Retina (tissue), 1 donor: ENCODE results near the gene DBX2.
A peak's percentile ranks its signal among the peaks of the same experiment; 100 is the strongest.
"Not testable (repeated sequence)": the region's sequence is repeated elsewhere in the genome, so short reads cannot be mapped to it uniquely, and the experiment has no call there.

ENCODE experiments used
- DNase-seq: peaks from one replicate; pipeline ENCODE4 v3.0.0-alpha.2; 2016

The DBX2 gene

DNA sequence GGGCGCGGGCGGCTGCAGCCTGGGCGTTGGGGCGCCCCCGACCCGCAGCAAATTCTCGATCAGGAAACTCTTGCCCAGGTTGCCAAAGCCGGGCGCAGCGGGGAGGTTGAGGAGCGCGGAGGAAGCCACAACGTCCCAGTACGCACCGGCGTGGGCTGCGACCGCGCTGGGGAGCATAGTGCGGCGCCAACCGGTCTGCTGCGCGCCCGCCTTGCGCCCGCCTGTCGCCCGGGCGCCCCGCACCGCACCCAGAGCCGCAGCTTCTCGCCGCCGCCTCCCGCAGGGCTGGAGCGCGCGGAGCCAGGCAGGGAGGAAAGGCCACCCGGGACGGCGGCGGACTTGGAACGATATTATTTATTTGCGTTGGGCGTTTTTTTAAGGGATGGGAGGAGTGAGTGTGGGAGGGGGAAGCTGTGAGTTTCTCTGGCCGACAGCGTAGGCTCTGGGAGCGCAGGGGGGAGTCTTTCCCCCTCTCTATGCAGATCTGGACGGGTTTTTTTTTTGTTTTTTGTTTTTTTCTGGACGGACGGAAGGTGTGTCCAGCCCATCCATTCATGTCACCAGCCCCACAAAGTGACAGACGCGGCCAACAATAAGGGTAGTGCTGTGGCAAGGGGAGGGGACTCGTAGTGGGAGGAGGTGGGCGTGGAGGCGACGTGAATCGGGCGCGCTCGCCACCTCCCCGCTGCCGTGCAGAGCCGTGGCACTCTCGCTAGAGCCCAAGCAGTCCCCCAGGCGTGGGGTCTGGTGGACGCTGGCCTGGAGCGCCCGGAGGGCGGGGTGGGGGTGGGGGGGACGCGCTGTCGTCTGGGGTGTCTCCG lies at the start of gene DBX2:
Gene DBX2, minus strand, starts transcription at position 349 of the 821 bp plus-strand sequence. Its CDS starts 172 bp downstream, at position 177.
- peak; percentile 73 for DNase-seq

DNA sequence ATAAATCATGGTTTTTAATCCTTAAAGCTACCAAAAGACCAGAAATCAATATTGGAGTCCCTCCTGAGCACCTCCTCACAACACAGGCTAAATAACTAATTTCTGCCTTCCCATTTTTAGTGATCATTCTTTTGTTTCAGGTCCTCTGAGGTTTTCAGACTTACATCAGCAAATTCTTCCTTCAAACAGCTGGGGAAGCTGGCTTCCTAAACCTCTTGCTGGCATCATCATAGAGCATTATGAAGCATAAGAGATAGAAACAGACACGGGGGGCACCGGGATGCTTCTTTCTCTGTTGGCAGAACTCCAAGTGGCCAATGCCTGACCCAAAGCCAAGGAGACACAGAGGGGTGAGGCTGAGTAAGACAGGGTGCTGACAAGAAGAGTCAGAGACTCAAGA lies 47.9 kb upstream of the DBX2 start:
- no peak for DNase-seq

DNA sequence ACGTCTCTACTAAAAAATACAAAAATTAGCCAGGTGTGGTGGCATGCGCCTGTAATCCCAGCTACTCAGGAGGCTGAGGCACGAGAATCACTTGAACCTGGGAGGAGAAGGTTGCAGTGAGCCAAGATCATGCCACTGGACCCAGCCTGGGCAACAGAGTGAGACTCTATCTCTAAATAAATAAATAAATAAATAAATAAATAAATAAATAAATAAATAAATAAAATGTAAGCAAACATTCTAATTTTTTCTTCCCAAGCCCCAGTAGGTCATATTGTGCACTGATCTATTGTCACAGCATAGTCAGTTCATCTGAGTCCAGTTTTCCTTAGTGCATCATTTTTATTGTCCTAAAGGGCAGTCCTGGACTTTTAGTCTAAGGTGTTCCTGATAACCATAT lies 44.5 kb upstream of the DBX2 start:
- not testable (repeated sequence) for DNase-seq

DNA sequence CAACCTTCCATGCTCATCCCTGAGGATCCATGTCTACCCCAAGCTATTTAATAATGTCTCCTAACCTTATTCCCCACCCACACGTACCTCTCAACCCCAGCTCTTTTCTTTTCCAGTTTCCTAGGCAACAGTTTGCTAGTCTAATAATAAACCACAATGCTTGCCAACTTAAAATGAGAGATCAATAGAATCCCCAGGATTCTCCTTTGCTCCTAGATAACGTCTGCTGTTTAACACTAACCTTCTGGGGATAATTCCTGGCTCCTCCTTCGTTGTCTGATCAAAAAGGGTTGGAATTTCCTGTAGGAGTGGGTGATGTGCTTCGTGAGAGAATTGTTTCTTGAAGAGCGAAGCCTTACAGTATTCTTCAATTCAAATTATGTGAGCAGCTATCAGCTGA lies 42.2 kb upstream of the DBX2 start:
- DNase-seq = no peak

DNA sequence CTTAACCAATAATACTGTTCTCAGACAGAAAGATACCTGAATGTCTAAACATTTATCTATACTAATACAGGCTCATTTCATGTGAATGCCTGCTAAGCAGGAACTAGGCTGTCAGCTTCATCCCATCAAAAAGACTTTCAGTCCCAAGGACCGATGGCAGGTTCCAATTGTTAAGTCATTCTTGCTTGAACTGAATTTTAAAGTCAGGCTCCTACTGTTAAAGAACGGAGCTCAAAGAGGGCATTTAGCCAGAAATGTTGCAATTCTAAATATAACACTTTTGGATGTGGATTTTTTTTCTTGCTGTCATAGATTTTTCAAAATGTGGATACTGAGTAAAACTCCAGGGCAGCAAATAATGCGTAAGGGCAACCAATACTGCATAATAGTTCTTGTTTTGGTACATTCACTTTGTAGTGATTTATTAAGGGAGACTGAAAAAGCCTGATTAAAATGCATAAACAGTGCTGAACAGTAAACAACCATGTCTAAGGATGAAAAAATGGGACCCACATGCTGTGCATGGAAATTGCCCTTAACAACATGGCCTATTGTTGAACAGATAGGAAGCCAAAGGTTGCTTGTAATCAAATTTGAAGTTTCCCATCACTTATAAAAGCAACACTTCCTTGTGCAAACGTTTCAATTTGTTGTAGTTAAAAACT lies 38.6 kb upstream of the DBX2 start:
- no peak for DNase-seq

DNA sequence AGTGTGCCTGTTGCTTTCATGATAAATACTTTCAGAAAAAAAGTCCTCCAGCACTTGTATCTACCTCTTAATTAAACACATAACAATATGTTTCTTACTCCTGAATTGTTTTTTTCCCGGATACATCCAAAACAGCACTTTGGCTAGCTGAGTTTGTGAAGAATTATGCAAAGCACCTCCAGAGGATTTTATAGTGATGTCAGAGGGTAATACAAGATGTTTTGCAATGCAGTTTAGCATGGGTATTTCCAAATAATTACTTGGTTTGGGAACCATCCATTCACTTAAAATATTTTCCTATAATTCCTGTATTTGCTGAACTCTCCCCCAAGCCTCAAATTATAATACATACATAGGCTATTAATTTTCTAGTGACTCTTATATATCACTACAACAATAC lies 37.7 kb upstream of the DBX2 start:
- no peak for DNase-seq

DNA sequence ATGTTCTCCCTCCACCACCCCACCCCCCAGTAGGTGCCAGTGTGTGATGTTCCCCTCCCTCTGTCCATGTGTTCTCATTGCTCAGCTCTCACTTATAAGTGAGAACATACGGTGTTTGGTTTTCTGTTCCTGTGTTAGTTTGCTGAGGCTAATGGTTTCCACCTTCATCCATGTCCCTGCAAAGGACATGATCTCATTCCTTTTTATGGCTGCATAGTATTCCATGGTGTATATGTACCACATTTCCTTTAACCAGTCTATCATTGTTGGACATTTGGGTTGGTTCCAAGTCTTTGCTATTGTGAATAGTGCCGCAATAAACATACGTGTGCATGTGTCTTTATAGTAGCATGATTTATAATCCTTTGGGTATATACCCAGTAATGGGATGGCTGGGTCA lies 33.3 kb upstream of the DBX2 start:
- not testable (repeated sequence) for DNase-seq

DNA sequence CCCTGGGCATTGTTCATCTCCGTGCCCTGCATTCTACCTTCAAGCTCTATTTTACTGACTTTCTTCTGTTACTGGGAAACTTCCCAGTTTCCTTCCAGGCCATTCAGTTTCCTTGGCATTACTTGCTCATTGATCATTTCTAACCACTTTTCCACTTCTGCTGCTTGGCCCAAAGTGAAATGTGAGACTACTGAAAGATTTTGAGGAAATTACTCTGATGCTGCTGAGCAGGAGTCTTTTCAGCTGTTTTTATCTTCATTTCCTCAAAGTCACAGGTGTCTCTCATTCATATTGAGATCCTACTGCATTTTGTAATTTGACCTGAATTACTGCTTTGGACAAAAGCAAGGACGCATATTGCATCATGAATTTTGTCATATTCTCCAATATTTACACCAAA lies 26.4 kb upstream of the DBX2 start:
- no peak for DNase-seq

DNA sequence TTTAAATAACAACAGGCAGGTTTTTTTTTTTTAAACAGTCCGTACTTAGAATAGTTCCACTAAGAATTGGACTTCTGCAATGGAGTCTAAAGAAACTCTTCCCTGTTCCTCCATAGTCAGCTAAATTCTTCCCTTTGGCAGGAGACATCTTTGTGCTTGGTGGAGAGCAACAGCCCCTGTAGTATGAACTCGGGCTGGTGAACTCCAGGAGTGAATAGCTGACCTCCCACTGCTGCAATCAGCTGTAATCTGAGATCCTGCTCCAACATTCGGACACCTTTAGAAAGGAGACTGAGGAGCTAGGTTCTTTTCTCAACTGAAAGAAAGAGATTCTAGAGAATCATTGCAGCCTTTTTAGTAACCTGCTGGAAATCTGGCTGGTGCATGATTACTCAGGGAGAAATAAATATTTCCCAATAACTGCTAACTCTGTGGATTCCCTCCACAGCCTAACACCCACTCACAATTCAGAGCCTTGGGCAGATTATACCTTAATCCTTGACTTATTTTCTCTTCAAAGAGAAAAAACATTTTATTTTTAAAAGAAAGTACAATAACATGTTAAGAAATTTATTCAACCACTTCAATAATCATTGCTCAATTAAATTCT lies 25.6 kb upstream of the DBX2 start:
- no peak for DNase-seq

DNA sequence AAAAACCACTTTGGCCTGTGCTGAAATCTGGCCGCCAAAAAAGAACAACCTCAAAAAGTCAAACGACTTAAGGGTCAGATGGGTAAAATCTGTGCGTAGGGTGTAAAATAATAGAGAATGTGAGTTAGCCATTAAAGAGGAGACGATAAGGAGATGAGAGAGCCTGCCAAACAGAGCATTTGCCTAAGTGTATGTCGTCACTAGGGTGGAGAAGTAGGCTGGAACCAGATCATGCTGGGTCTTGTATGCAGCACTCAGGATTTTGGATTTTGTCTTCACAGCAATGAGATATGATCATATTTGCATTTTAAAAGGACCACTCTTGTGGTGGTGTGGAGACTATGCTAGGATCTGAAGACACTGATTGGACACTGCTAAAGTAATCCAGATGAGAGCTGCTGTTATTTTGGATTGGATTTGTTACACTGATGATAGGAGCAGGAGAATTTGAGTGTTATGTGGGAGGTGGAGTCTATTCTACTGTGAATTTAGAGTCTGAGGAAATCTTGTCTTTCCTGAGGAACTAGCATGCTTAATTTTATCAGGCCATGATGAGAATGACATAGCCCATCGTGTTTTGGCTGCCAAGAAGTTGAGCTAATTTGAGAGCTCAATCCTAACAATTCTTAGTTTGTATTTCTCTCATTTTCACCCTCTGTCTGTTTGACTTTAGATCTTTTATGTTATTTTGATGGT lies 24.8 kb upstream of the DBX2 start:
- DNase-seq = no peak

DNA sequence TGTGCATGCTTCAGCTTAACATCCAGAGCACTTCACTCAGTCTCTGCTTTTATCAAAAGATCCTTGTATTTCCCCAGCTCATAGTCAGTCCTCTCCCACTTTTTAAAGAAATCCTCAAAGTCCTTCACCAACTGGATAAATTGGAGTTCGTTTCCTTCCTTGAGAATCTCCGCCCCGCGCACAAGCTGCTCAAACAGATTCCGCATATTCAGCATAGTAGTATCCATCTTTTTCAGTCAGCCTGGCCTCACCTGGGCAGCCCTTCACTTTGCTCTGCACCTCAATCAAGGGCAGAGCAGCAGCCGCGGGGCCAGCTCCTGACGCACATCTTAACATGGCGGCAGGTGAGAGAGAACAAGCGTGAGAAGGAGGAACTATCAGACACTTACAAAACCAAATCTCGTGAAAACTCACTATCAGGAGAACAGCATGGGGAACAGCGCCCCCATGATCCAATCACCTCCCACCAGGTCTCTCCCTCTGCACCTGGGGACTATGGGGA lies 14.3 kb upstream of the DBX2 start:
- DNase-seq = no peak

DNA sequence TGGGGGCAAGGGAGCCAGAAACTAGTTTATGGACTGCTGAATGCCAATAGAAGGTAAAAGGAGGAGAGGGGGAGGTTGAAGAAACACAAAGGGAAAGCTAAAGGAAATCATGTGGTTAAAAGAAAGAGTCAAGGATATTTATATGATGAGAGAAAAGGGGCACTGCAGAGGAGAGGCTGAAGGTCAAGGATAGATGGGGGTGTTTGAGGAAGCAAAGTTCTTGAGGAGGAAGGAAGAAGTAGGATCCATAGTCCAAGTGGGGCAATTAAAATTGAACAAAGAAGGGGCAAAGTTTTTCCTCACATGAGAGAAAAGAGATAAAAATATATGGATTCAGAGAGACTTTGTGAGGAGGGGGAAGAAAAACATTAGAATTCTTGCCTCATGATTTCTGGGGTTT lies 10.1 kb upstream of the DBX2 start:
- DNase-seq = no peak

DNA sequence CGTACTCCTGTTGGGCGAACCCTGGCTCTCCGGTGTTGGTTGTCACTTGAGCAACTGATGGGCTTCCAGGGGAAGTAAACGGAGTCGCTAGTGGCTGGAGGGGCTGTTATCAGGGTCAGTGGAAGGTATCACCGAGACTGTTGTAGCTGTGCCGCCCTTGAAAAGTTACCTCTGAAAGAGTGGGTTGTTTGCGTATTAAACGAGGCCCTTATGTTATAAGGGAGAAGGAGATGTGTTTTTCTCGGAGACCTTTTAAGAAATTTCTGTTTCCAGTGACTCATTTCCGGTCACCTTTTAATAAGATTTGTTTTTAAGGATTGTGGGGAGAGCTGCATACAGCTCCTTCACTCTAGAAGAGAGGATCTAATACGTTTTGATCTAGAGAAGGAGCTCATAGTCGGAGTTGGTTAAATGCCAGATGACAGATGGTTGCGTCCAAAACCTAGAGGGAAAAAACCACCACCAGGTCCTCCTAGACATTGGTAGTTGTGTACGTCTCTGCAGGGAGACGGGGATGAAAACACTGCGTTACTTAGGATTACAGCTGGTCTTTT lies 750 bp upstream of the DBX2 start:
- DNase-seq = peak; percentile 31

DNA sequence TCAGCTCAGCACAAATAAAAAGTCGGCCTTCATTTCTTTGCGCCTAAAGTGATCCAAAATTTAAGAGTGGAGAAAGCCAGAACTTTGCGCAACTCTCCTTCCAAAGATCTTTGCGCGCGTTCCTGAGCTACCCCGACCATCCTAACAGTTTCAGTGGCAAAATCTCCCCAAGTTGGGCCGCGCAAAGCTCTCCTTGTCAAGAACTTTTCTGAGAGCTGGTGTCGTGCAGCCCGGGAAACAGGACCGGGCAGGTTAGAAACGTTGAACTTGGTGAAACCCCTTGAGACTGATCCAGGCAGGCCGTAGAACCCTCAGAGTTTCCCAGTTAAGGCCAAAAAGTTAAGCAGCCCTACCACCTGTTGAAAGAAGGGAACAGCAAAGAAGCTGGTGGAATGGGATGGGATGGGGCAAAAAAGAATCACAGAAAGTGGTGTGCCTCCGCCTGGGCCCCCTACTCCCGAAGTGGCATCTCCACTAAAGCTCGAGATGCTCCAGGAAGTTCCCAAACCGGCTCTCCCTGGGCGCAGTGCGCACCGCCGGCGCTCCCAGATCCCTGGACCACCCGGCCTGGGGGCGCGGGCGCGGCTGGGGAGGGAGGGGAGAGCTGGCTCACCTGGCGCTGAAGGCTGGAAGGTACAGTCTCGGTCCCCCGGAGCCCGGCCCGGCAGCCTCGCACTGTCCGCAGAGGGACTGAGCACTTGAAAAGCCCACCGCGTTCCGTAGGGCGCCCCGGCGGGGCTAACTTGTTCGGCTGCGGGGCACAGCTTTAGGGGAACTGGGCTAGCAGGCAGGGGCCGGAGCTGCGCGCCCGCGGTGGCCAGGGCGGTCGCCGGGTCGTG lies 768 bp downstream of the DBX2 start:
- DNase-seq = peak; percentile 57

DNA sequence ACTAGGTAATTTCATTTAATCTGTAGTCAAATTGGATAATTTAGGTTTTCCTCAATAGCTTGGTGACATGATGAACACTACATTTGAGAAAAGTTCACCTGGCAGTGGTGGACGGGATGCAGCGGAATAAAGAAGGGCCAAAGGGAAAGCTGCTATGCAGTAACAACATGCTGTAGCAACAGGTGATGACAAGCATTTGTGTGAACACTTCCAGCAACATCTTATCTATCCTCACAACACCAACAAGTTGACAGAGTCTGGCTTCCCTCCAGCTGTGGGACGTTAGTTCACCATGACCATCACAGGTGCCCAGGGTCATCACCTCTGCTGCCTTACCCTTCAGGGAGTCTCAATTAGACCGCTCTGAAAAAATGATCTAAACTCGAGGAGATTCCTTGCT lies 8.3 kb downstream of the DBX2 start:
- no peak for DNase-seq

DNA sequence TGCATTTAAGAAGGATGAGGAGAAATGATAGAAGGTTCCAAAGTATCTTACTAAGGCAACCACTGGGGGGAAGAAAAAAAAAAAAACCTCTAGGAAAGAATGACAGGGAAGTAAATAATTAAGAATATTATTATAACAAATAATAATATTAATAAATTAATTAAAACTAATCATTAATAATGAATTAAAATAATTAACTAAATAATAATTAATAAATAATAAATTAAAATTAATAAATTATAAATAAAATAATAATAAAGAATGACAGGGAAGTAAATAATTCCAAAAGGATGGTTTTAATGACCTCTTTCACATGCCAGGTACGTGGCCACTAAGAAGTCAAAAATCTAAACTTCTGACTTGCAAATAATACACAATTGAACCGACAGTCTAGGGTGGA lies 9.9 kb downstream of the DBX2 start:
- DNase-seq = no peak

DNA sequence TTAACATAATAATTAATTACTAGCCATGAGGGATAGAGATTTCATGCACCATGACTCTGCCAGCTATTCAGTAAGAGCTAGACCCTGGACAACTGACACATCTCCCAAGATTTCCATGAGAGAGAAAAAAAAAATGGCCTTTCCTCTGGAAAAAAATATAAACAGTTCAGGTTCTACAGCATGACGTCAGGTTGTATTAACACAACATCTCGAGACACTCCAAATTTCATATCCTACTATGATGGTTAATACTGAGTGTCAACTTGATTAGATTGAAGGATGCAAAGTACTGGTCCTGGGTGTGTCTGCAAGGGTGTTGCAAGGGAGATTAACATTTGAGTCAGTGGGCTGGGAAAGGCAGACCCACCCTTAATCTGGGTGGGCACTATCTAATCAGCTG lies 11.1 kb downstream of the DBX2 start:
- DNase-seq = no peak

DNA sequence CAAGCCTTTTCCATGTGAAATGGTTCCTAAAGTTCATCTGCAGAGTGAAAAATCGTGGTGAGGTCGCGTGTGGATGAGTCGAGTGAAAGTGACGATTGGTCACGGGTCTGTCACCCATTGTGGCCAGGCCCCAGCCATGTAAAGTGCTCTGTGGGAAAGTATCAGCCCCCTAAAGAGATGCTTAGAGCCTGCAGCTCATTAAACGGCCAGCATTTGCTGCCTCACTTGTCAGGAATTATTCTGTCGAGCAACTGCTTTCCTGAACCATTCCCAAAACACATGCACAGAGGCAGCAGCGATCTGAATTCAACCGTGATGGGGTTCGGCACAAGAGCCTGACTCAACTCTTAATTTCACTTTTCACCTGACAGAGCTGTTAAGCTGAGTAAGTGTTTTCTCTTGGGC lies 16.0 kb downstream of the DBX2 start:
- DNase-seq = peak; percentile 72

DNA sequence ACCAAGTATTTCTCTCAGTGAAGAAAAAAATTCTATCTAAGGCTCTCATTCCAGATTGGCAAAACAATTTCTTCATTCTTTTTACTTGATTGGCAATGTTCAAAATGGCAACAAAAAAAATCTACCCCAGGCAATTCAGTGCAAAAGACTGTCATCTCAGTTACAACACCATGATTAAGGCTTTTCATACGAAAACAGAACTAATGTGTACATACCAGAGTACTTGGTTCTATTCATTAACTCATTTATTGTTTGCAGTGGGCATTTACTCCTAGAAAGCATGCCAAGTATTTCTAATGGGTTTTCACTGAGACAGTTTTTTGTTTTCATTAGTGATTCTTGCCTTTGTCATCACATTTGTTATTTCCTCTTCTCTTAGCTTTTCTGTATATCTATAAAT lies 33.0 kb downstream of the DBX2 start:
- DNase-seq = no peak

DNA sequence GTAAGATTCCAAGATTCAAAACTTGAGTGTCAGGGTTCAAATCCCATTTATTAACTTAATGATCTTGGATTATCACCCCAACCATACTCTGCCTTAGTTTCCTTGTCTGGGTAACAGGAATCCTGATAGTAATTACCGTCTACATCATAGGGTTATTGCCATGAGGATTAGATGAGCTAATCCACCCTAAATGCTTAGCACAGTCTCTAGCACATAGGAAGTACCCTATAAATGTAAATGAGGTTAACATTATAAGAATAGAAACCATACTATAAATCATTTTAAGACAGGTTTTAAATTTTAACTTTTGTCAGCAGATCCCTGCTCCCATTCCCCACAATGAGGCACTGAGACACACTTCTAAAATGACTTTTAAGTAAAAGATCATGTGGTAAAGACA lies 36.5 kb downstream of the DBX2 start:
- DNase-seq = no peak

DNA sequence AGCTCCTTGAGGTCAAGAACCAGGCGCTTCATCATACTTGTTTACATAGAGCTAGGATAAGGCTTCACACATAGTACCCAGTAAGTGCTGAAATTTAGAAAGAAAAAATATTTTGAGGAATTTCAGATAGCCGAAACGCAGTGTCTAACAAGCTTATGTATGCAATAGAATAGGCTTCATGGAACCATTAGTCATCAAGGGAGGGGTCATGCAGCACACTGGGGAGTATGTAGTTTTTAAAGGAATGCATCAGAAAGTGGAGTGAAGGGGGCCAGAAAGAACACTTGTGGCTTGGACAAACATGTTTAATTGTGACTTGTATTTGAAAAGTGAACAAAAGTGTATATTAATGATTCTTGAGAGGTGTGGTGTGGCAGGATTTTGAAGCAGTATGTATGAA lies 38.1 kb downstream of the DBX2 start:
- DNase-seq = no peak

DNA sequence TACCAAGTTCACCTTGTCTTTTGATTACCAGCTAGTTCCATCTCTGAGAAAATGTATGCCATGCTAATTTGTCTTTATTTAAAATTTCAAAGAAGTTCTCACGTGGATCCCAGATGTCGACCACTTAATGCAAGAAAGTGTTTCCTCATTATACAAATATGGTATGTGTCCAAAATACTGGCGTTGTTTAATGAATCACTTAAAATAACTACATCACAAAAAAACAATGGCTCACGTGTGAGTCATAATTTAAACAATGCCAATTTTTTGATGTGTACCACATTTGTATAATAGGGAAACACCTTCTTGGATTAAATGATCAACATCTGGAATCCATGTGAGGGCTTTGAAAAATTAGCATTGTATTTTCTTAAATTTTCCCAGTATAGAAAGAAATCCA lies 40.8 kb downstream of the DBX2 start:
- DNase-seq = no peak
